HCT116 (cell line): ENCODE data around the gene CERS6. TPM values are rescaled to one million over a fixed set of nuclear protein-coding genes. Genes with fewer than 3 reads are reported as not detected.

Source experiments
- ATAC-seq: fragments of 200-7000 bp; cut with Tn5 transposase; 2 replicates; pipeline ENCODE4 v1.9.1; 2020; ENCODE audit warnings: mild to moderate bottlenecking, moderate library complexity
- BruUV-seq: library from RNA; stranded (reverse); fragments of 400-500 nt; replicated peaks from 2 replicates; lab custom pipeline; 2021; lab: Mats Ljungman, UMichigan
- CTCF ChIA-PET: fragments of 300-600 bp; sonication (Branson Sonifier 250); formaldehyde crosslinking; loops from one replicate; lab custom pipeline; 2021; ENCODE audit warnings: antibody characterized with exemption; lab: Charles Lee
- POLR2A ChIA-PET: fragments of 300-600, 350-600 bp; sonication (Branson Sonifier 250); formaldehyde crosslinking; loops from one replicate; lab custom pipeline; 2021; ENCODE audit warnings: antibody characterized with exemption; lab: Charles Lee
- RAD21 ChIA-PET, 2 experiments: fragments of 300-600 bp; sonication (Branson Sonifier 250); formaldehyde crosslinking; loops; one replicate each; lab custom pipeline; 2023; ENCODE audit warnings: low total read pairs in 2 of 2; ENCODE audit not compliant: uncharacterized antibody in 2 of 2, unreplicated experiment in 2 of 2, low non-redundant PET in 1 of 2; lab: Charles Lee
- DNase-seq: peaks from one replicate; pipeline ENCODE4 v3.0.0-alpha.2; 2010; ENCODE audit warnings: low read depth, low spot score
- H2AFZ ChIP-seq: fragments of 200-600 bp; shearing (Covaris generic), sonication (generic); 2 replicates; pipeline ENCODE4 v1.6.1; 2017; ENCODE audit warnings: low read depth, mixed run types, mixed read lengths, antibody characterized with exemption, low read length; ENCODE audit not compliant: poor library complexity, severe bottlenecking
- H3K27ac ChIP-seq: 2 replicates; pipeline ENCODE4 v1.5.1; 2012; ENCODE audit warnings: low read depth, low read length
- H3K27me3 ChIP-seq: fragments of 200-600 bp; sonication (generic); 2 replicates; pipeline ENCODE4 v1.6.1; 2016; ENCODE audit warnings: mixed run types, low read length, mixed read lengths; ENCODE audit not compliant: insufficient read depth
- H3K36me3 ChIP-seq, 2 experiments: fragments of 200-500 bp in 1 of 2; fragments of 200-600 bp in 1 of 2; sonication (Bioruptor generic) in 1 of 2; sonication (generic) in 1 of 2; 2 replicates each; pipeline versions ENCODE4 v1.5.1 to v1.6.1; 2014 to 2016; ENCODE audit warnings: low read length in 2 of 2, inconsistent platforms in 1 of 2, mixed read lengths in 1 of 2, mixed run types in 1 of 2; ENCODE audit not compliant: insufficient read depth in 2 of 2, control insufficient read depth in 1 of 2
- H3K4me1 ChIP-seq, 2 experiments: fragments of 200-600 bp in 1 of 2; sonication (generic) in 1 of 2; 2 replicates each; pipeline versions ENCODE4 v1.5.1 to v1.6.1; 2012 to 2017; ENCODE audit warnings: low read length in 2 of 2, inconsistent platforms in 1 of 2, mild to moderate bottlenecking in 1 of 2, mixed read lengths in 1 of 2, mixed run types in 1 of 2, moderate library complexity in 1 of 2; ENCODE audit not compliant: insufficient read depth in 2 of 2, control insufficient read depth in 1 of 2
- H3K4me2 ChIP-seq: fragments of 200-600 bp; sonication (generic); 2 replicates; pipeline ENCODE4 v1.6.1; 2017; ENCODE audit warnings: mixed run types, low read length, mixed read lengths
- H3K4me3 ChIP-seq, 2 experiments: fragments of 200-600 bp in 1 of 2; sonication (generic) in 1 of 2; replicated peaks in 1 of 2; 2 replicates each; pipeline ENCODE4 v1.5.1; 2011 to 2016; ENCODE audit warnings: low read length in 2 of 2, control low read depth in 1 of 2, low read depth in 1 of 2, mild to moderate bottlenecking in 1 of 2, mixed read lengths in 1 of 2, mixed run types in 1 of 2
- H3K79me2 ChIP-seq: fragments of 200-600 bp; sonication (generic); 2 replicates; pipeline ENCODE4 v1.6.1; 2017; ENCODE audit warnings: mild to moderate bottlenecking, mixed run types, low read length, moderate library complexity, mixed read lengths; ENCODE audit not compliant: insufficient read depth
- H3K9ac ChIP-seq: fragments of 200-600 bp; sonication (generic); 2 replicates; pipeline ENCODE4 v1.6.1; 2016; ENCODE audit warnings: low read length, mixed read lengths
- H3K9me2 ChIP-seq: fragments of 200-600 bp; sonication (generic), shearing (Covaris generic); 2 replicates; pipeline ENCODE4 v1.6.1; 2017; ENCODE audit warnings: mixed run types, mild to moderate bottlenecking, moderate library complexity; ENCODE audit not compliant: insufficient read depth
- H3K9me3 ChIP-seq, 2 experiments: fragments of 200-500 bp in 1 of 2; fragments of 200-600 bp in 1 of 2; sonication (Bioruptor generic) in 1 of 2; sonication (generic) in 1 of 2; 2 replicates each; pipeline ENCODE4 v1.6.1; 2014 to 2017; ENCODE audit warnings: low read length in 2 of 2, mixed read lengths in 2 of 2, inconsistent platforms in 1 of 2, low read depth in 1 of 2, mild to moderate bottlenecking in 1 of 2, mixed run types in 1 of 2, moderate library complexity in 1 of 2; ENCODE audit not compliant: control insufficient read depth in 1 of 2, insufficient read depth in 1 of 2
- H4K20me1 ChIP-seq: fragments of 200-600 bp; sonication (generic), shearing (Covaris generic); 2 replicates; pipeline ENCODE4 v1.6.1; 2017; ENCODE audit warnings: mixed run types, mild to moderate bottlenecking, moderate library complexity; ENCODE audit not compliant: insufficient read depth
- CEBPB ChIP-seq: IDR thresholded peaks from 2 replicates; pipeline ENCODE4 v1.6.1; 2012; ENCODE audit warnings: low read depth
- EGR1 ChIP-seq: IDR thresholded peaks from 2 replicates; pipeline ENCODE4 v1.6.1; 2012; ENCODE audit warnings: low read depth
- EZH2 ChIP-seq: fragments of 200-600 bp; sonication (generic); IDR thresholded peaks from 2 replicates; pipeline ENCODE4 v1.6.1; 2017; ENCODE audit warnings: antibody characterized with exemption, mixed run types
- FOSL1 ChIP-seq: IDR thresholded peaks from 2 replicates; pipeline ENCODE4 v1.6.1; 2012; ENCODE audit warnings: low read depth
- JUND ChIP-seq: IDR thresholded peaks from 2 replicates; pipeline ENCODE4 v1.6.1; 2012
- MAX ChIP-seq: IDR thresholded peaks from 2 replicates; pipeline ENCODE4 v1.6.1; 2012
- POLR2AphosphoS5 ChIP-seq: IDR thresholded peaks from 2 replicates; pipeline ENCODE4 v1.6.1; 2011; ENCODE audit warnings: mild to moderate bottlenecking, low read depth, low read length, moderate library complexity
- SIN3A ChIP-seq: IDR thresholded peaks from 2 replicates; pipeline ENCODE4 v1.6.1; 2012; ENCODE audit warnings: low read depth
- SP1 ChIP-seq: IDR thresholded peaks from 2 replicates; pipeline ENCODE4 v1.6.1; 2012; ENCODE audit warnings: low read depth
- TCF7L2 ChIP-seq: IDR thresholded peaks from 2 replicates; pipeline ENCODE4 v1.7.0; 2011; ENCODE audit warnings: borderline replicate concordance, inconsistent platforms; ENCODE audit not compliant: insufficient read depth, insufficient read length; ENCODE audit errors: extremely low read depth
- YY1 ChIP-seq: IDR thresholded peaks from 2 replicates; pipeline ENCODE4 v1.6.1; 2011; ENCODE audit warnings: low read length, low read depth, moderate library complexity, mild to moderate bottlenecking; ENCODE audit not compliant: insufficient replicate concordance; ENCODE audit errors: extremely low read depth
- ZFX ChIP-seq: fragments of 450-650 bp; IDR thresholded peaks from 2 replicates; pipeline ENCODE4 v1.6.1; 2017
- ZNF274 ChIP-seq: fragments of 200-500 bp; sonication (Bioruptor generic); IDR thresholded peaks from 2 replicates; pipeline ENCODE4 v1.6.1; 2014; ENCODE audit warnings: mild to moderate bottlenecking, low read depth, low read length, inconsistent platforms
- intact Hi-C: fragments of 100-400 bp; cut with micrococcal nuclease; formaldehyde crosslinking; loops from 2 replicates; pipeline ENCODE4 v1.10.0; 2022
- total RNA-seq: library from RNA; stranded (reverse); gene quantifications from one replicate; pipeline ENCODE4 v1.2.1, GENCODE V29; 2021; ENCODE audit not compliant: unreplicated experiment
- TF ChIP-seq, protein P1 (sequence below): IDR thresholded peaks from 2 replicates; pipeline ENCODE4 v1.6.1; 2012
- TF ChIP-seq, protein P2 (sequence below): IDR thresholded peaks from 2 replicates; pipeline ENCODE4 v1.6.1; 2012; ENCODE audit warnings: low read depth

The CERS6 gene
- total RNA-seq, 1 experiment from 2014 or later = 37.0 TPM

DNA sequence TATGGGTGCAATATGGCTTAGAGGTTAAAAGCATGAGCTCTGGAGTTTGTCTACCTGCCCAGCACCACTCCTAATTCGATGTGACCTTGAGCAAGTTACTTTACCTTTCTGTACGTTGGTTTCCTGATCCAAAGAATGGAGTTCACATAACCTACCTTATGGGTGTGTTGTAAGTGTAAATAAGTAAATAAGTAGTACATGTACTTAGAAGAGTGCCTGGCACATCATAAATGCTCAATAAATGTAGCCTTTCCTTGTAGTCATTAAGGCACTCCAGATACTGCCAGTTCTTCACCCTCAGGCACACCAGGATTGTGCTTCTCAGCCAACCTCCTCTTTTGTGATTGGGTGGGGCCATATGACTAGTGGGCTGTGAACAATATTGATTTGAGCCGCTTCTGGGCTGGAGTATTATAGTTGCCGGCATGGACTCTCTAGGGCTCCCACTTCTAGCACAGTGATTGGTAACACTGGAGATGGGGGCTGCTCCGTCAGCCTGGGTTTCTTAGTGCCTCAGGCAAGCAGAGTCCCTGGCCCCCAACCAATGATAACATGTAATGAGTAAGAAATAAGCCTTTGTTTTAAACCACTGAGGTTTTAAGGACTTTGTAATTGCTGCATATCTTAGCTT is 244.7 kb downstream of the CERS6 start:
- no peaks in the 10 kb centered on the region for H3K4me1 ChIP-seq
- H3K9ac ChIP-seq = no peak overlapping the region
- H3K27me3 ChIP-seq = no peaks in the 10 kb centered on the region
- no peaks in the 10 kb centered on the region for H3K79me2 ChIP-seq
- intact Hi-C loops = loop anchor here (10.0 kb wide), 1 partner anchor 224 kb away; no protein-coding TSS in a partner anchor
- ChIA-PET RAD21 (no interaction called here), CTCF (no interaction called here), POLR2A (no interaction called here)
- no peak overlapping the region for H3K4me2 ChIP-seq
- H3K36me3 ChIP-seq = no peaks in the 10 kb centered on the region
- no peaks in the 10 kb centered on the region for H3K9me3 ChIP-seq
- H2AFZ ChIP-seq = no peak overlapping the region
- no peaks in the 10 kb centered on the region for H4K20me1 ChIP-seq
- H3K9me2 ChIP-seq = no peaks in the 10 kb centered on the region
- H3K27ac ChIP-seq = no peak overlapping the region
- no peak for ATAC-seq
- no TSS peak for BruUV-seq
- no peak for TF ChIP-seq YY1
- TF ChIP-seq CEBPB = no peak
- TF ChIP-seq ZNF274 = no peak
- no peak for DNase-seq
- no peak overlapping the region for H3K4me3 ChIP-seq

GRCh38 chr2:168702579-168702978 is 246.5 kb downstream of the CERS6 start:
- no peak overlapping the region for H3K27ac ChIP-seq
- no peak for ATAC-seq
- H3K4me3 ChIP-seq = no peak overlapping the region
- no peaks in the 10 kb centered on the region for H4K20me1 ChIP-seq
- H3K27me3 ChIP-seq = no peaks in the 10 kb centered on the region
- no peaks in the 10 kb centered on the region for H3K79me2 ChIP-seq
- no peak overlapping the region for H3K4me2 ChIP-seq
- CTCF ChIA-PET = no interaction called here
- RAD21 ChIA-PET = no interaction called here
- H3K9me2 ChIP-seq = no peaks in the 10 kb centered on the region
- no TSS peak for BruUV-seq
- no peaks in the 10 kb centered on the region for H3K36me3 ChIP-seq
- H2AFZ ChIP-seq = no peak overlapping the region
- H3K9me3 ChIP-seq = no peaks in the 10 kb centered on the region
- H3K9ac ChIP-seq = no peak overlapping the region
- intact Hi-C loops = loop anchor here (10.0 kb wide), 1 partner anchor 222 kb away; no protein-coding TSS in a partner anchor
- no peak for DNase-seq
- H3K4me1 ChIP-seq = no peaks in the 10 kb centered on the region
- POLR2A ChIA-PET = no interaction called here
- TF ChIP-seq, protein P1, sequence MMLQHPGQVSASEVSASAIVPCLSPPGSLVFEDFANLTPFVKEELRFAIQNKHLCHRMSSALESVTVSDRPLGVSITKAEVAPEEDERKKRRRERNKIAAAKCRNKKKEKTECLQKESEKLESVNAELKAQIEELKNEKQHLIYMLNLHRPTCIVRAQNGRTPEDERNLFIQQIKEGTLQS = no peak
- TF ChIP-seq TCF7L2 = no peak
- TF ChIP-seq, protein P2, sequence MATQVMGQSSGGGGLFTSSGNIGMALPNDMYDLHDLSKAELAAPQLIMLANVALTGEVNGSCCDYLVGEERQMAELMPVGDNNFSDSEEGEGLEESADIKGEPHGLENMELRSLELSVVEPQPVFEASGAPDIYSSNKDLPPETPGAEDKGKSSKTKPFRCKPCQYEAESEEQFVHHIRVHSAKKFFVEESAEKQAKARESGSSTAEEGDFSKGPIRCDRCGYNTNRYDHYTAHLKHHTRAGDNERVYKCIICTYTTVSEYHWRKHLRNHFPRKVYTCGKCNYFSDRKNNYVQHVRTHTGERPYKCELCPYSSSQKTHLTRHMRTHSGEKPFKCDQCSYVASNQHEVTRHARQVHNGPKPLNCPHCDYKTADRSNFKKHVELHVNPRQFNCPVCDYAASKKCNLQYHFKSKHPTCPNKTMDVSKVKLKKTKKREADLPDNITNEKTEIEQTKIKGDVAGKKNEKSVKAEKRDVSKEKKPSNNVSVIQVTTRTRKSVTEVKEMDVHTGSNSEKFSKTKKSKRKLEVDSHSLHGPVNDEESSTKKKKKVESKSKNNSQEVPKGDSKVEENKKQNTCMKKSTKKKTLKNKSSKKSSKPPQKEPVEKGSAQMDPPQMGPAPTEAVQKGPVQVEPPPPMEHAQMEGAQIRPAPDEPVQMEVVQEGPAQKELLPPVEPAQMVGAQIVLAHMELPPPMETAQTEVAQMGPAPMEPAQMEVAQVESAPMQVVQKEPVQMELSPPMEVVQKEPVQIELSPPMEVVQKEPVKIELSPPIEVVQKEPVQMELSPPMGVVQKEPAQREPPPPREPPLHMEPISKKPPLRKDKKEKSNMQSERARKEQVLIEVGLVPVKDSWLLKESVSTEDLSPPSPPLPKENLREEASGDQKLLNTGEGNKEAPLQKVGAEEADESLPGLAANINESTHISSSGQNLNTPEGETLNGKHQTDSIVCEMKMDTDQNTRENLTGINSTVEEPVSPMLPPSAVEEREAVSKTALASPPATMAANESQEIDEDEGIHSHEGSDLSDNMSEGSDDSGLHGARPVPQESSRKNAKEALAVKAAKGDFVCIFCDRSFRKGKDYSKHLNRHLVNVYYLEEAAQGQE = no peak
- TF ChIP-seq EGR1 = no peak
- TF ChIP-seq ZFX = no peak
- no peak for TF ChIP-seq MAX
- TF ChIP-seq JUND = no peak
- no peak for TF ChIP-seq POLR2AphosphoS5
- TF ChIP-seq SIN3A = no peak
- TF ChIP-seq CEBPB = no peak
- TF ChIP-seq SP1 = no peak
- no peak for TF ChIP-seq ZNF274
- no peak for TF ChIP-seq EZH2
- no peak for TF ChIP-seq FOSL1
- TF ChIP-seq YY1 = no peak
